ENCODE data around the gene MAPK1. TPM values are rescaled to one million over a fixed set of nuclear protein-coding genes. Genes with fewer than 3 reads are reported as not detected.
"Not testable (repeated sequence)": the region's sequence is repeated elsewhere in the genome, so short reads cannot be mapped to it uniquely, and the experiment has no call there.

The MAPK1 gene
- 100 to 1,000 TPM in 2 of 6 donors, 10 to 100 TPM in 4; 50.2 to 180 (median 65.9) TPM for total RNA-seq

- ATAC-seq (ENCODE audit: low FRiP score in 2 of 2): peak; percentile 98 to 99
- WGBS, 2 donors: 1 to 4% methylated on average over 13 to 62 of the region's 74 CpGs
- H3K36me3 ChIP-seq: no peaks in the 10 kb centered on the region
- H3K4me3 ChIP-seq: peak within 1 kb of the TSS; percentile 37 to 94 (median 80)
- no peaks in the 10 kb centered on the region for H3K27me3 ChIP-seq
- H3K9me3 ChIP-seq: no peaks in the 10 kb centered on the region
- TF ChIP-seq POLR2AphosphoS5 (IDR thresholded peaks at IDR 0.05) (peak; percentile 91 to 95), CTCF (IDR thresholded peaks at IDR 0.05) (peak in 5 of 6 experiments; percentile 24 to 71 (median 48)), POLR2A (IDR thresholded peaks at IDR 0.05) (peak in 3 of 4 donors; percentile 37 to 89 (median 82)), EP300 (IDR thresholded peaks at IDR 0.05) (peak in 1 of 4 donors; percentile 23)
- peak within 1 kb of the TSS; percentile 84 to 94 (median 92) for H3K27ac ChIP-seq
- H3K4me1 ChIP-seq: peaks cover 27 to 41% (median 34%) of the 10 kb centered on the region in 4 donors
- peak; percentile 95 to 99 for DNase-seq
Measured at GRCh38 chr22:21867528-21868266, at the start of gene MAPK1. MAPK1 (minus strand) TSS chr22:21867645; CDS start chr22:21867440, 205 bp downstream.

DNA sequence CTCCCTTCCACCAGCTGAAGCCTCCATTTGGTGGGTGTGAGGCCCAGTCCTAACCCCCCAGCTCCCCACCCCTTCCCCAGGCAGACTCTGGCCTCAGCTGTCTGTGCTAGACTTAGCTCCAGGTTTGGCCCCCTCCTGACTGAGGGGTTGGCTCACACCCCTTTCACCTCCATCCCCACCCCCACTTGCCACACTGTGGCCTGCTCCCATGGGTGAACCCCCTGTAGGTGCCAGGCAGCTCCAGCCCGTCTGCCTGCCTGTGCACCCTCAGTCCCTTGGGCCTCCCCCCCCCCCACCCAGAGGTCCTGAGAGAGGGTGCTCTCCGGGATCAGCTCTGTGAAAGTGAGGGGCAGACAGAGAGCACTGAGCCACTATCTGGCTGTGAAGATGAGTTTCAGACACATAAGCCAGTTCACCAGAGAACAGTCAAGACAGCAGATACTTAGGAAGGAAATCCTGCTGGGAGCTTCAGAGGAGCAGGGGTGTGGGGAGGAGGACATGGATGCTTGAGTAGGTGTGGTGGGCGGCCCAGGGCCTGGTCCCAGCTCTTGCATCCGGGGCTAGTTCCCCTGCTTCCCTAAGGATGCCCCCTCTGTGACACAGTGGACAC lies 49.0 kb upstream of the MAPK1 start:
- Histone ChIP-seq H3K36me3 (peaks cover 0 to 27% (median 6%) of the 10 kb centered on the region in 4 donors), H3K27me3 (no peaks in the 10 kb centered on the region), H3K4me3 (no peak overlapping the region), H3K4me1 (no peaks in the 10 kb centered on the region), H3K27ac (no peak overlapping the region), H3K9me3 (no peaks in the 10 kb centered on the region)
- DNase-seq (no peak), ATAC-seq (ENCODE audit: low FRiP score in 2 of 2) (no peak)
- TF ChIP-seq CTCF (IDR thresholded peaks at IDR 0.05) (no peak), POLR2A (IDR thresholded peaks at IDR 0.05) (no peak), POLR2AphosphoS5 (IDR thresholded peaks at IDR 0.05) (no peak), EP300 (IDR thresholded peaks at IDR 0.05) (no peak)
- WGBS, 2 donors: 75 to 96% methylated on average over 3 to 4 of the region's 4 CpGs

DNA sequence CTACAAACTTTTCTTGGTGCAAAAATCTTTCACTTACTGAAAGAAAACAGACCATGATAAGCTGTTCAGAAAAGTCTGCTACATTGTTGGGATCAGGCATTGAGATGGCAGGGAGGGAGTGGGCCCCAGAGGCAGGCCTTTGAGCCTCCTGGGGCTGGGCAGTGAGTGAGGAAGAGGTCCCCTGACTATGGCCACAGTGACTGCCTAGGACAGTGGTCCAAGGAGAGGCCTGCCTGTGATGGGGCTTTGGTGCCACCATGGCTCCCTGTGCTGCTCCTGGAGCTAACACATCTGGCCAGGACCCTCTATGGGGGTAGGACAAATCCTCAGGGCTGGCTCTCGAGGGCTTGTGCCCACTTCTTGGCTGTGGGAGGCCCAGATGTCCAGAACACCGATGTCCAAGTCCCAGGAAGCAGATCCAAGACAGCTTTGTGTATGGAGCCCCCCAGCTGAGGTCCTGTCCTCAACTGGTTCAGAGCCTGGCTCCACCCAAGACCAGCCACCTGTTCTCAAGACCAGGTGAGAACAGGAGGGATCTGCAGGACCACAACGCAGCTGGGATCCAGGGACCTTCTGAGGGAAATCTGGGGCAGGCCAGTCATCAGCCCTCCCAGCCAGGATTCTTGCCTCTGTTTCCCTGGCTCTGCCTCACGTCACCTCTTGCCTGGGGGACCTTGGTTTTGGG lies 48.3 kb upstream of the MAPK1 start:
- Histone ChIP-seq H3K4me1 (no peaks in the 10 kb centered on the region), H3K4me3 (no peak overlapping the region), H3K36me3 (peaks cover 0 to 20% (median 4%) of the 10 kb centered on the region in 4 donors), H3K9me3 (no peaks in the 10 kb centered on the region), H3K27me3 (no peaks in the 10 kb centered on the region), H3K27ac (no peak overlapping the region)
- WGBS, 2 donors: 85 to 92% methylated on average over 2 to 4 of the region's 4 CpGs
- DNase-seq: no peak
- ATAC-seq (ENCODE audit: low FRiP score in 2 of 2): peak in 1 of 2 donors; percentile 7
- TF ChIP-seq POLR2AphosphoS5 (IDR thresholded peaks at IDR 0.05): no peak
- TF ChIP-seq CTCF (IDR thresholded peaks at IDR 0.05): no peak
- TF ChIP-seq EP300 (IDR thresholded peaks at IDR 0.05): no peak

DNA sequence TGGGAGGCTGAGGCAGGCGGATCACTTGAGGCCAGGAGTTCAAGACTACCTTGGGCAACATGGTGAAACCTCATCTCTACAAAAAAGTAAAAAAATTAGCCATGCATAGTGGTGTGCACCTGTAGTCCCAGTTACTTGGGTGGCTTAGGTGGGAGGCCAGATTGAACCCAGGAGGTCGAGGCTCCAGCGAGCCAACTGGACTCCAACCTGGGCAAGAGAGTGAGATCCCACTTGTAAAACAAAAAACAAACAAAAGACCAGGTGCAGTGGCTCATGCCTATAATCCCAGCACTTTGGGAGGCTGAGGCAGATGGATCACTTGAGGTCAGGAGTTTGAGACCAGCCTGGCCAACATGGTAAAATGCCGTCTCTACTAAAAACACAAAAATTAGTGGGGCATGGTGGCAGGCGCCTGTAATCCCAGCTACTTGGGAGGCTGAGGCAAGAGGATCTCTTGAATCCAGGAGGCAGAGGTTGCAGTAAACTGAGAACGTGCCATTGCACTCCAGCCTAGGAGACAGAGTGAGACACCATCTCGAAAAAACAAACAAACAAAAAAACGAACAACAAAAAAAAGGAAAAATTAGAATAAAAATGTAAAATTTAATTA lies 46.7 kb upstream of the MAPK1 start:
- WGBS, 2 donors: 84 to 94% methylated on average over 8 of the region's 8 CpGs
- H3K9me3 ChIP-seq; H3K27ac ChIP-seq; ATAC-seq (ENCODE audit: low FRiP score in 2 of 2); H3K4me3 ChIP-seq; DNase-seq; H3K36me3 ChIP-seq; H3K27me3 ChIP-seq; H3K4me1 ChIP-seq: not testable (repeated sequence)

- DNase-seq; H3K4me3 ChIP-seq; H3K27ac ChIP-seq; H3K9me3 ChIP-seq; ATAC-seq (ENCODE audit: low FRiP score in 2 of 2); H3K4me1 ChIP-seq; H3K27me3 ChIP-seq; H3K36me3 ChIP-seq: not testable (repeated sequence)
- 92 to 94% methylated on average over 4 of the region's 4 CpGs for WGBS, 2 donors
Measured at GRCh38 chr22:21910367-21910766, 42.9 kb upstream of the MAPK1 start.

All from upper lobe of left lung (tissue), 6 donors.